ENCODE results near the gene PPM1N. TPM values are rescaled to one million over a fixed set of nuclear protein-coding genes. Genes with fewer than 3 reads are reported as not detected.

Gene PPM1N
- polyA plus RNA-seq, 3 donors, result 1.3 to 4.3 (median 2.7) TPM

- Histone ChIP-seq H3K27ac (ENCODE audit: low read depth in 1 of 2, low read length in 2 of 2) (peak overlapping the region; percentile 84 to 96), H3K9ac (ENCODE audit: insufficient read depth, low read length, poor library complexity, severe bottlenecking) (peak overlapping the region; percentile 68), H3K36me3 (replicated peaks in 1 of 2; ENCODE audit: control insufficient read depth in 1 of 2, insufficient read depth in 2 of 2, low read length in 2 of 2) (peaks cover 25 to 49% of the 10 kb centered on the region in 2 donors), H3K9me3 (replicated peaks in 1 of 2; ENCODE audit: control insufficient read depth in 1 of 2, insufficient read depth in 1 of 2, low read length in 2 of 2) (no peaks in the 10 kb centered on the region), H3K27me3 (ENCODE audit: control insufficient read depth in 2 of 2, insufficient read depth in 2 of 2, low read length in 2 of 2) (no peaks in the 10 kb centered on the region), H3K4me1 (ENCODE audit: control insufficient read depth in 1 of 2, insufficient read depth in 2 of 2, low read length in 2 of 2) (peaks cover 76 to 83% of the 10 kb centered on the region in 2 donors), H3K4me2 (replicated peaks; ENCODE audit: extremely low read depth, low read length, poor library complexity, severe bottlenecking) (peak overlapping the region; percentile 79), H3K4me3 (replicated peaks in 1 of 3; ENCODE audit: low read depth in 2 of 3, low read length in 3 of 3) (peak overlapping the region in 2 of 3 experiments; percentile 13 to 100), H3K79me2 (ENCODE audit: insufficient read depth, low read length) (peaks cover 99% of the 10 kb centered on the region), H2AFZ (ENCODE audit: insufficient read depth, low read depth, low read length, poor library complexity, severe bottlenecking) (no peak overlapping the region), H4K20me1 (ENCODE audit: insufficient read depth, low read length) (peaks cover 95% of the 10 kb centered on the region)
- H3K4me1 Mint-ChIP-seq, result peaks cover 78% of the 10 kb centered on the region
- peak in 1 of 3 donors; percentile 8 for DNase-seq
- H3K27me3 Mint-ChIP-seq (ENCODE audit: low read depth in 3 of 3), result no peaks in the 10 kb centered on the region
- H3K9me3 Mint-ChIP-seq, result no peaks in the 10 kb centered on the region
- H3K36me3 Mint-ChIP-seq, result peaks cover 49 to 86% of the 10 kb centered on the region in 2 donors
- WGBS (ENCODE audit: insufficient coverage), result 51% methylated on average over 9 of the region's 13 CpGs
- H3K4me3 Mint-ChIP-seq, result peak overlapping the region; percentile 74 to 80
- peak overlapping the region; percentile 97 to 99 (median 99) for H3K27ac Mint-ChIP-seq
- TF ChIP-seq CTCF (IDR thresholded peaks at IDR 0.05), result no peak
- intact Hi-C loops (cut with micrococcal nuclease), result no loop called here
Observed at GRCh38 chr19:45514376-45515051, 16.3 kb downstream of the PPM1N start.

- H3K27ac ChIP-seq (ENCODE audit: low read depth in 1 of 2, low read length in 2 of 2), result peak overlapping the region; percentile 84 to 96
- Mint-ChIP-seq H3K9me3 (no peaks in the 10 kb centered on the region), H3K4me3 (peak overlapping the region; percentile 74 to 80), H3K36me3 (peaks cover 49 to 86% of the 10 kb centered on the region in 2 donors), H3K27me3 (ENCODE audit: low read depth in 3 of 3) (no peaks in the 10 kb centered on the region), H3K4me1 (peaks cover 75% of the 10 kb centered on the region), H3K27ac (peak overlapping the region; percentile 97 to 99 (median 99))
- H3K79me2 ChIP-seq (ENCODE audit: insufficient read depth, low read length), result peaks cover 96% of the 10 kb centered on the region
- DNase-seq, result peak; percentile 97 to 99 (median 97)
- peak overlapping the region; percentile 68 for H3K9ac ChIP-seq (ENCODE audit: insufficient read depth, low read length, poor library complexity, severe bottlenecking)
- H3K4me1 ChIP-seq (ENCODE audit: control insufficient read depth in 1 of 2, insufficient read depth in 2 of 2, low read length in 2 of 2), result peaks cover 72 to 80% of the 10 kb centered on the region in 2 donors
- no peak for TF ChIP-seq CTCF (IDR thresholded peaks at IDR 0.05)
- H3K4me3 ChIP-seq (replicated peaks in 1 of 3; ENCODE audit: low read depth in 2 of 3, low read length in 3 of 3), result peak overlapping the region in 2 of 3 experiments; percentile 32 to 100
- intact Hi-C loops (cut with micrococcal nuclease), result no loop called here
- H3K9me3 ChIP-seq (replicated peaks in 1 of 2; ENCODE audit: control insufficient read depth in 1 of 2, insufficient read depth in 1 of 2, low read length in 2 of 2), result no peaks in the 10 kb centered on the region
- 2% methylated on average over 8 of the region's 10 CpGs for WGBS (ENCODE audit: insufficient coverage)
- peak overlapping the region; percentile 79 for H3K4me2 ChIP-seq (replicated peaks; ENCODE audit: extremely low read depth, low read length, poor library complexity, severe bottlenecking)
- peaks cover 31 to 55% of the 10 kb centered on the region in 2 donors for H3K36me3 ChIP-seq (replicated peaks in 1 of 2; ENCODE audit: control insufficient read depth in 1 of 2, insufficient read depth in 2 of 2, low read length in 2 of 2)
- H2AFZ ChIP-seq (ENCODE audit: insufficient read depth, low read depth, low read length, poor library complexity, severe bottlenecking), result no peak overlapping the region
- no peaks in the 10 kb centered on the region for H3K27me3 ChIP-seq (ENCODE audit: control insufficient read depth in 2 of 2, insufficient read depth in 2 of 2, low read length in 2 of 2)
- peaks cover 95% of the 10 kb centered on the region for H4K20me1 ChIP-seq (ENCODE audit: insufficient read depth, low read length)
Observed at GRCh38 chr19:45515081-45515624, 16.9 kb downstream of the PPM1N start.

All from CD14-positive monocyte (primary cell).